Breast epithelium (tissue), 3 donors: ENCODE results near the gene OBSCN.

ENCODE experiments used
- POLR2A ChIP-seq: fragments of 450-650 bp; IDR thresholded peaks from one replicate; pipeline ENCODE4 v1.6.1; 2016; ENCODE audit warnings: antibody characterized with exemption, mild to moderate bottlenecking, moderate library complexity
- POLR2AphosphoS5 ChIP-seq, 3 donors: sonication (generic); formaldehyde crosslinking; IDR thresholded peaks; one replicate each; pipeline ENCODE4 v1.6.1; 2017; ENCODE audit warnings: antibody characterized with exemption in 3 of 3
- TF ChIP-seq, protein P1 (sequence below), 3 donors: fragments of 450-650 bp; IDR thresholded peaks; one replicate each; pipeline ENCODE4 v1.5.1; 2016 to 2017; ENCODE audit warnings: antibody characterized with exemption in 3 of 3, mild to moderate bottlenecking in 3 of 3, moderate library complexity in 3 of 3

DNA sequence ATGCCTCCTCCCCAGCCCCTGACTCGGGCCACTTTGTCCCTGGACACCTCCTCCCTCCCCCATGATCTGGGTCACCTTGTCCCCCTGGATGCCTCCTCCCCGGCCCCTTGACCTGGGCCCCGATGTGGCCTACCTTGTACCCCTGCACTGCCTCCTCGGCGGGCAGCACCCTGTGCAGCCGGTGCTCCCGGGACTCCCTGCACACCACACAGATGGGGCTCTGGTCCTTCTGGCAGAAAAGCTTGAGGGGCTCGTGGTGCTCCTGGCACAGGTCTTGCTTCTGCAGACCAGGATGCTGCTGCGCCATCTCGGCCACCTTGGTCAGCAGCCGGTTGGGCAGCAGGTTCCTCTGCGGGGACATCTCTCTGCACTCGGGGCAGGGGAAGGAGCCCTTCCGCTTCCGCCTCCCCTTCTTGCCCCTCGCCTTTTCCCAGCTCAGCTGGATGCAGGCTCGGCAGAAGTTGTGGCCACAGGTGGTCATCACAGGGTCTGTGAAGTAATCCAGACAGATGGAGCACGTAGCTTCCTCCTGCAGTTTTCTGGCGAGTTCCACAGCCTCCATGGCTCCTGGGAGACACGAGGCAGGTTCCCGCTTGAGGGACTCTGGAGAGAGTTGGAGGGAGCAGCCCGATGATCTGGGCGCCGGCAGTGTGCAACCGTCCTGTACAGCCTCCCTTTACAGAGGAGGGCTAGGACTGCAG lies 206.8 kb downstream of the OBSCN start:
- TF ChIP-seq, protein P1, sequence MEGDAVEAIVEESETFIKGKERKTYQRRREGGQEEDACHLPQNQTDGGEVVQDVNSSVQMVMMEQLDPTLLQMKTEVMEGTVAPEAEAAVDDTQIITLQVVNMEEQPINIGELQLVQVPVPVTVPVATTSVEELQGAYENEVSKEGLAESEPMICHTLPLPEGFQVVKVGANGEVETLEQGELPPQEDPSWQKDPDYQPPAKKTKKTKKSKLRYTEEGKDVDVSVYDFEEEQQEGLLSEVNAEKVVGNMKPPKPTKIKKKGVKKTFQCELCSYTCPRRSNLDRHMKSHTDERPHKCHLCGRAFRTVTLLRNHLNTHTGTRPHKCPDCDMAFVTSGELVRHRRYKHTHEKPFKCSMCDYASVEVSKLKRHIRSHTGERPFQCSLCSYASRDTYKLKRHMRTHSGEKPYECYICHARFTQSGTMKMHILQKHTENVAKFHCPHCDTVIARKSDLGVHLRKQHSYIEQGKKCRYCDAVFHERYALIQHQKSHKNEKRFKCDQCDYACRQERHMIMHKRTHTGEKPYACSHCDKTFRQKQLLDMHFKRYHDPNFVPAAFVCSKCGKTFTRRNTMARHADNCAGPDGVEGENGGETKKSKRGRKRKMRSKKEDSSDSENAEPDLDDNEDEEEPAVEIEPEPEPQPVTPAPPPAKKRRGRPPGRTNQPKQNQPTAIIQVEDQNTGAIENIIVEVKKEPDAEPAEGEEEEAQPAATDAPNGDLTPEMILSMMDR (IDR thresholded peaks at IDR 0.05): no peak
- TF ChIP-seq POLR2A: no peak
- TF ChIP-seq POLR2AphosphoS5 (IDR thresholded peaks at IDR 0.05): no peak
